Sigmoid colon (tissue), 7 donors: ENCODE data around the gene FAN1. TPM values are rescaled to one million over a fixed set of nuclear protein-coding genes. Genes with fewer than 3 reads are reported as not detected.
"Not testable (repeated sequence)": the region's sequence is repeated elsewhere in the genome, so short reads cannot be mapped to it uniquely, and the experiment has no call there.

Experiments
- DNase-seq: peaks from one replicate; pipeline ENCODE4 v3.0.0-alpha.2; 2019
- H3K27ac ChIP-seq, 4 donors: fragments of 200-600 bp; sonication (generic); one replicate each; pipeline ENCODE4 v1.5.1; 2016 to 2019; ENCODE audit warnings: mild to moderate bottlenecking in 1 of 4
- H3K27me3 ChIP-seq, 3 donors: fragments of 200-600 bp; sonication (generic); one replicate each; pipeline ENCODE4 v1.5.1; 2019; ENCODE audit warnings: mild to moderate bottlenecking in 1 of 3
- H3K36me3 ChIP-seq, 4 donors: fragments of 200-600 bp; sonication (generic); one replicate each; pipeline ENCODE4 v1.5.1; 2016 to 2019
- H3K4me1 ChIP-seq, 4 donors: fragments of 200-600 bp; sonication (generic); one replicate each; pipeline ENCODE4 v1.5.1; 2017 to 2019
- H3K4me3 ChIP-seq, 4 donors: fragments of 200-600 bp; sonication (generic); one replicate each; pipeline ENCODE4 v1.5.1; 2017 to 2019; ENCODE audit warnings: mild to moderate bottlenecking in 2 of 4, moderate library complexity in 1 of 4
- H3K9me3 ChIP-seq, 4 donors: fragments of 200-600 bp in 3 of 4; sonication (generic) in 3 of 4; one replicate each; pipeline versions ENCODE4 v1.5.1 to v1.6.1; 2013 to 2019
- EP300 ChIP-seq, 4 donors: sonication (generic); formaldehyde crosslinking; IDR thresholded peaks; one replicate each; pipeline ENCODE4 v1.6.1; 2017; ENCODE audit warnings: antibody characterized with exemption in 4 of 4
- POLR2A ChIP-seq, 2 donors: fragments of 450-650 bp; IDR thresholded peaks; one replicate each; pipeline ENCODE4 v1.6.1; 2016; ENCODE audit warnings: antibody characterized with exemption in 2 of 2, mild to moderate bottlenecking in 2 of 2, moderate library complexity in 2 of 2
- POLR2AphosphoS5 ChIP-seq, 4 donors: sonication (generic); formaldehyde crosslinking; IDR thresholded peaks; one replicate each; pipeline ENCODE4 v1.6.1; 2017; ENCODE audit warnings: antibody characterized with exemption in 4 of 4
- WGBS, 2 donors: extraction: QIAGEN DNeasy Blood & Tissue Kit; methylation state at CpG; one replicate each; pipeline ENCODE4 v1.1.7; 2013; 5-methylcytosine and 5-hydroxymethylcytosine counted together
- intact Hi-C: fragments of 100-400 bp; cut with DNase I; formaldehyde crosslinking; loops from one replicate; pipeline ENCODE4 v1.15.1; 2023
- polyA plus RNA-seq, 3 donors: library from polyadenylated mRNA; stranded (reverse); fragments of 200-250 nt; gene quantifications; one replicate each; pipeline ENCODE4 v1.2.3, GENCODE V29; 2013
- total RNA-seq, 4 donors: library from RNA; depleted of rRNA; stranded (reverse); fragments of >200 nt; gene quantifications; one replicate each; pipeline ENCODE4 v1.1.0, GENCODE V29; 2016
- TF ChIP-seq, protein P1 (sequence below), 4 experiments: fragments of 450-650 bp in 3 of 4; fragments of 200-600 bp in 1 of 4; IDR thresholded peaks; one replicate each; pipeline ENCODE4 v1.5.1; 2016 to 2019; ENCODE audit warnings: antibody characterized with exemption in 4 of 4, mild to moderate bottlenecking in 3 of 4, moderate library complexity in 2 of 4
- donor health status: healthy with polysubstance abuse.
- donor health status: Bipolar disorder and iron deficiency.
- donor health status: healthy.

The FAN1 gene
- total and polyA plus RNA-seq, 7 donors = 3.6 to 20.8 (median 17.8) TPM

DNA sequence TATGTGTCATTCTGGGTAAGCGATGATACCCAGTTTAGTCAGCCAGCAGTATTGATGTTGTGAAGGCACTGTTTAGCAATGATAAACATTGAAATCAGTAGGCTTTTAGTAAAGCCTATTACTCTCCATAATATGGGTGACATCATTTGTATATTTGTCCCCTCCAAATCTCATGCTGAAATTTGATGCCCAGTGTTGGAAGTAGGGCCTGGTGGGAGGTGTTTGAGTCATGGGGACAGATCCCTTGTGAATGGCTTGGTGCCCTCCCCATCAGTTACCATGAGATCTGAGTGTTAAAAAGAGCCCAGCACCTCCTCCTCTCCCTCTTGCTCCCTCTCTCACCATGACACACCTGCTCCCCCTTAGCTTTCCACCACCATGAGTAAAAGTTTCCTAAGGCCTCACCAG is 31.4 kb upstream of the FAN1 start:
- TF ChIP-seq, protein P1, sequence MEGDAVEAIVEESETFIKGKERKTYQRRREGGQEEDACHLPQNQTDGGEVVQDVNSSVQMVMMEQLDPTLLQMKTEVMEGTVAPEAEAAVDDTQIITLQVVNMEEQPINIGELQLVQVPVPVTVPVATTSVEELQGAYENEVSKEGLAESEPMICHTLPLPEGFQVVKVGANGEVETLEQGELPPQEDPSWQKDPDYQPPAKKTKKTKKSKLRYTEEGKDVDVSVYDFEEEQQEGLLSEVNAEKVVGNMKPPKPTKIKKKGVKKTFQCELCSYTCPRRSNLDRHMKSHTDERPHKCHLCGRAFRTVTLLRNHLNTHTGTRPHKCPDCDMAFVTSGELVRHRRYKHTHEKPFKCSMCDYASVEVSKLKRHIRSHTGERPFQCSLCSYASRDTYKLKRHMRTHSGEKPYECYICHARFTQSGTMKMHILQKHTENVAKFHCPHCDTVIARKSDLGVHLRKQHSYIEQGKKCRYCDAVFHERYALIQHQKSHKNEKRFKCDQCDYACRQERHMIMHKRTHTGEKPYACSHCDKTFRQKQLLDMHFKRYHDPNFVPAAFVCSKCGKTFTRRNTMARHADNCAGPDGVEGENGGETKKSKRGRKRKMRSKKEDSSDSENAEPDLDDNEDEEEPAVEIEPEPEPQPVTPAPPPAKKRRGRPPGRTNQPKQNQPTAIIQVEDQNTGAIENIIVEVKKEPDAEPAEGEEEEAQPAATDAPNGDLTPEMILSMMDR (IDR thresholded peaks at IDR 0.05) = no peak
- TF ChIP-seq POLR2A (IDR thresholded peaks at IDR 0.05) = no peak
- no peak for TF ChIP-seq POLR2AphosphoS5 (IDR thresholded peaks at IDR 0.05)
- no peak for TF ChIP-seq EP300 (IDR thresholded peaks at IDR 0.05)
- Histone ChIP-seq H3K4me1 (no peaks in the 10 kb centered on the region), H3K27ac (no peak overlapping the region), H3K36me3 (no peaks in the 10 kb centered on the region), H3K9me3 (no peaks in the 10 kb centered on the region), H3K27me3 (no peaks in the 10 kb centered on the region), H3K4me3 (no peak overlapping the region)
- no peak for DNase-seq
- intact Hi-C loops = no loop called here
- WGBS, 2 donors = 84 to 86% methylated on average over 1 of the region's 1 CpG

DNA sequence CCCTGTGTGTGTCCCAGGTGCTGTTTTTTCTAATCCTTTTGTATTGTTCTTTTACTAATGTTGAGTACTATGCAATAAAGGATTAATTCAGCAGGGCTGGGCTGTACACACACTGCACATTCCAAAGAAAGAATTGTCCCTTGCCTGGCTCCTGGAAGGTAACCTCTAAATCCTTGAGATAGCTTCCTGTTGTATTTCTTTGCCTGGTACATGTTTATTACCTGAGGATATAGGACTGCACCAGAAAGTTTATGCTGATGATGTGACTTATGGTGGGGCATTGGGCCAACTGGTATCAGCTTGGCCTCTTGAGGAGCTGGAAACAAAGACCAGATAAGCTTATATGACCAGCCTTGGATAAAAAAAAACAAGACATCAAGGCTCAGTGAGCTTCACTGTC is 26.6 kb upstream of the FAN1 start:
- TF ChIP-seq EP300 (IDR thresholded peaks at IDR 0.05) (no peak), POLR2A (IDR thresholded peaks at IDR 0.05) (no peak), POLR2AphosphoS5 (IDR thresholded peaks at IDR 0.05) (no peak)
- TF ChIP-seq, protein P1 (IDR thresholded peaks at IDR 0.05) = no peak
- DNase-seq = no peak
- intact Hi-C loops = no loop called here
- Histone ChIP-seq H3K9me3 (no peaks in the 10 kb centered on the region), H3K4me1 (no peaks in the 10 kb centered on the region), H3K36me3 (no peaks in the 10 kb centered on the region), H3K27ac (no peak overlapping the region), H3K4me3 (no peak overlapping the region), H3K27me3 (no peaks in the 10 kb centered on the region)

DNA sequence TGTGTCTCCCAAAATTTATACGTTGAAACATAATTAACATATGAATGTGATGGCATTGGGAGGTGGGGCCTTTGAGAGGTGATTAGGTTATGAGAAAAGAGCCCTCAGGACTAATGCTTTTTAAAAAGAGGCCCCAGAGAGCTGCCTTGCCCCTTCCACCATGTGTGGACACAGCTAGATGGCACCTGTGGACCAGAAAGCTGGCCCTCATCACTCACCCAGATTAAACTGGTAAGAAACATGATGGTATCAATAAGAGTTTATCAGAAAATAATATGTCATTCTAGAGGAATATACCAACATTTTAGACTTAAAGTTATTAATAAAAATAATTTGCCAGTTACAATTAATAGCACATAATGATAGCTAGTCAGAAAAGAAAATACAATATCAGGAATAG is 25.2 kb upstream of the FAN1 start:
- no peak for TF ChIP-seq POLR2A (IDR thresholded peaks at IDR 0.05)
- TF ChIP-seq, protein P1 (IDR thresholded peaks at IDR 0.05) = no peak
- no peak for TF ChIP-seq EP300 (IDR thresholded peaks at IDR 0.05)
- TF ChIP-seq POLR2AphosphoS5 (IDR thresholded peaks at IDR 0.05) = no peak
- intact Hi-C loops = no loop called here
- 84 to 91% methylated on average over 1 of the region's 1 CpG for WGBS, 2 donors
- DNase-seq = no peak
- H3K27me3 ChIP-seq = no peaks in the 10 kb centered on the region
- no peaks in the 10 kb centered on the region for H3K9me3 ChIP-seq
- no peak overlapping the region for H3K4me3 ChIP-seq
- no peaks in the 10 kb centered on the region for H3K4me1 ChIP-seq
- H3K27ac ChIP-seq = no peak overlapping the region
- no peaks in the 10 kb centered on the region for H3K36me3 ChIP-seq

DNA sequence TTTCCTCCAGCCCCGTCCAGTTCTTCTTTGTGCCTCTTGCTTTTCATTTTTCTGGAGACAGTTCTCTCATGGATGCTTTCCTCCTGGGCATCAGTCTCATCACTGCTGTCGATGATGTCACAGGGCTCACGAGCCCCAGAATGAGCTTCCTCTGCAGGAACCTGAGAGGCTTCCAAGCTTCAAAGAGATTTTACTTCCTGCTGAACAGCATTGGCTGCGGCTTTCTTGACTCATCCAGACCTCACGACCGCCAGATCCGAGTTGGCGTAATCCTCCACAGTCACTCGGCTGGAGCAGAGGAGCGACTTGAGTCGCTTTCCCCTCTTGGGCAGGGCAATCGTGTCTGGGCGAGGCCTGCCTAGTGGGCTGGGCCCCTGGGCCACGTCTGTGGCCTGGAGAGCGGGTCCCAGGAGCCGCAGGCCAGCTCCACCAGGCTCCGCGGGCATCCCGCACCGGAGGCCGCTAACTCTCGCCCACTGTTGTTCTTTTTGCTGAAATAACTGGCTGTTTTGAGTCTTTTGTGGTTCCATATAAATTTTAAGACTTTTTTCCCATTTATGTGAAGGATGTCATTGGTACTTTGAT is 20.8 kb upstream of the FAN1 start:
- Histone ChIP-seq H3K27ac (no peak overlapping the region), H3K27me3 (no peaks in the 10 kb centered on the region), H3K36me3 (no peaks in the 10 kb centered on the region), H3K4me1 (no peaks in the 10 kb centered on the region), H3K4me3 (no peak overlapping the region), H3K9me3 (no peaks in the 10 kb centered on the region)
- DNase-seq = no peak
- intact Hi-C loops = no loop called here
- TF ChIP-seq, protein P1 (IDR thresholded peaks at IDR 0.05) = no peak
- no peak for TF ChIP-seq POLR2A (IDR thresholded peaks at IDR 0.05)
- no peak for TF ChIP-seq POLR2AphosphoS5 (IDR thresholded peaks at IDR 0.05)
- TF ChIP-seq EP300 (IDR thresholded peaks at IDR 0.05) = no peak
- WGBS, 2 donors = 87 to 89% methylated on average over 22 of the region's 22 CpGs

DNA sequence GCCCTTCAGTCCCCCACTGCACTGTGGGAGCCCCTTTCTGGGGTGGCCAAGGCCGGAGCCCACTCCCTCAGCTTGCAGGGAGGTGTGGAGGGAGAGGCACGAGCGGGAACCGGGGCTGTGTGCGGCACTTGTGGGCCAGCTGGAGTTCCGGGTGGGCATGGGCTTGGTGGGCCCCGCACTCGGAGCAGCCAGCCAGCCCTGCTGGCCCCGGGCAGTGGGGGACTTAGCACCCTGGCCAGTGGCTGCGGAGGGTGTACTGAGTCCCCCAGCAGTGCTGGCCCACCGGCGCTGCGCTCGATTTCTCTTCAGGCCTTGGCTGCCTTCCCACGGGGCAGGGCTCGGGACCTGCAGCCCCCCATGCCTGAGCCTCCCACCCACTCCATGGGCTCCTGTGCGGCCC is 20.0 kb upstream of the FAN1 start:
- H3K27me3 ChIP-seq, H3K9me3 ChIP-seq, H3K4me3 ChIP-seq, H3K27ac ChIP-seq, H3K36me3 ChIP-seq, H3K4me1 ChIP-seq, DNase-seq, intact Hi-C loops: not testable (repeated sequence)
- WGBS, 2 donors = 90 to 94% methylated on average over 17 of the region's 17 CpGs
